HFFc6 (cell line): ENCODE results near the gene MADD. TPM values are rescaled to one million over a fixed set of nuclear protein-coding genes. Genes with fewer than 3 reads are reported as not detected.
"Not testable (repeated sequence)": the region's sequence is repeated elsewhere in the genome, so short reads cannot be mapped to it uniquely, and the experiment has no call there.

ENCODE experiments used
- DNase-seq: peaks from one replicate; pipeline ENCODE4 v3.0.0-alpha.2; 2018
- H3K27ac Mint-ChIP-seq: 2 replicates; pipeline ENCODE4 v1.8.0; 2020; ENCODE audit warnings: mild to moderate bottlenecking, mixed read lengths
- H3K27me3 Mint-ChIP-seq: 2 replicates; pipeline ENCODE4 v1.8.0; 2021; ENCODE audit warnings: mild to moderate bottlenecking, moderate library complexity, mixed read lengths; ENCODE audit not compliant: insufficient read depth
- H3K36me3 Mint-ChIP-seq: 2 replicates; pipeline ENCODE4 v1.8.0; 2021; ENCODE audit warnings: low read depth, mixed read lengths
- H3K4me1 Mint-ChIP-seq: 2 replicates; pipeline ENCODE4 v1.8.0; 2020; ENCODE audit warnings: low read depth, mixed read lengths
- H3K4me3 Mint-ChIP-seq: 2 replicates; pipeline ENCODE4 v1.8.0; 2020; ENCODE audit warnings: mild to moderate bottlenecking, moderate library complexity, mixed read lengths
- H3K9me3 Mint-ChIP-seq: 2 replicates; pipeline ENCODE4 v1.8.0; 2020; ENCODE audit warnings: mild to moderate bottlenecking, mixed read lengths
- total RNA-seq, 6 experiments: library from RNA; stranded (reverse); fragmentation: NEBNext Ultra II Directional; extraction: Animal tissue kit (Norgen Biotek cat#: 25700); gene quantifications; 2 replicates in 1 of 6; 3 replicates in 5 of 6; pipeline ENCODE4 v1.2.3, GENCODE V29; 2021
- TF ChIP-seq, protein P1 (sequence below): fragments of 200-600 bp; sonication (generic); IDR thresholded peaks from 2 replicates; pipeline ENCODE4 v1.5.0; 2021; ENCODE audit warnings: antibody characterized with exemption, mild to moderate bottlenecking

MADD gene
- total RNA-seq, 6 experiments from 2014 or later: 22.4 to 30.5 (median 25.2) TPM

DNA sequence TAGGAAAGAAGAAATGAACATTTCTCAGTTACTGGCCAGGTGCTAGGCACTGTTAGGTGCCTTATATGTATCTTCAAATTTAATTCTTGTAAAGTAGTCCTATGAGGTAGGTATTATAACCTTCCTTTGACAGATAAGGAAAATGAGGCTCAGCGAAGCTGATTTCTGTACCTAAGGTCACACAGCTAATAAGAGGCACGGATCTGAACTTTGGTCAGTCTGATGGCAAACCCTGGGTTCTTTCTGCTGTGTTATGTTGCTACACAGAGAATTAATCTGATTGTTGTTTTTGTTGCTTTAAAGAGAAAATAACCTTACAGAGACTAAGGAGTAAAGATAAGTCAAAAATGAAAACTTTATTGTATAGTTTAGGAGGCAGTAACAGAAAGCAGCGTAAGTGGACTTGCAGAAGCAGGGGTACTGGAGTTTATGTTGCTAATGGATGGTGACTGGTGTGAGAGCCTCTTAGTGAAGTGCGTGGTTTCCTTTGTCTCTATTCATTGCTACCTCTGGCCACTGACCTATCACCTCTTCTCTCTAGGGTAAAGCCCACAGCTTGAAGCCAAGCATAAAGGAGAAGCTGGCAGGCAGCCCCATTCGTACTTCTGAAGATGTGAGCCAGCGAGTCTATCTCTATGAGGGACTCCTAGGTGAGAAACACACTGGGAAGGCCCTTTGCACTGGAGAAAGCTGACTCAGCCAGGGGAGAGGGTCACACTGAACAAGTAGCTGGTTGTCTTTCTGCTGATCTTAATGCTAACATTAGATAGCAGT, 38.3 kb downstream of the MADD start:
- Mint-ChIP-seq H3K36me3 (peaks cover 32% of the 10 kb centered on the region), H3K9me3 (no peaks in the 10 kb centered on the region), H3K4me1 (peaks cover 12% of the 10 kb centered on the region; the same call in 1 of the 2 replicates), H3K27me3 (no peaks in the 10 kb centered on the region; the same call in 1 of the 2 replicates), H3K4me3 (no peak overlapping the region), H3K27ac (no peak overlapping the region)
- TF ChIP-seq, protein P1, sequence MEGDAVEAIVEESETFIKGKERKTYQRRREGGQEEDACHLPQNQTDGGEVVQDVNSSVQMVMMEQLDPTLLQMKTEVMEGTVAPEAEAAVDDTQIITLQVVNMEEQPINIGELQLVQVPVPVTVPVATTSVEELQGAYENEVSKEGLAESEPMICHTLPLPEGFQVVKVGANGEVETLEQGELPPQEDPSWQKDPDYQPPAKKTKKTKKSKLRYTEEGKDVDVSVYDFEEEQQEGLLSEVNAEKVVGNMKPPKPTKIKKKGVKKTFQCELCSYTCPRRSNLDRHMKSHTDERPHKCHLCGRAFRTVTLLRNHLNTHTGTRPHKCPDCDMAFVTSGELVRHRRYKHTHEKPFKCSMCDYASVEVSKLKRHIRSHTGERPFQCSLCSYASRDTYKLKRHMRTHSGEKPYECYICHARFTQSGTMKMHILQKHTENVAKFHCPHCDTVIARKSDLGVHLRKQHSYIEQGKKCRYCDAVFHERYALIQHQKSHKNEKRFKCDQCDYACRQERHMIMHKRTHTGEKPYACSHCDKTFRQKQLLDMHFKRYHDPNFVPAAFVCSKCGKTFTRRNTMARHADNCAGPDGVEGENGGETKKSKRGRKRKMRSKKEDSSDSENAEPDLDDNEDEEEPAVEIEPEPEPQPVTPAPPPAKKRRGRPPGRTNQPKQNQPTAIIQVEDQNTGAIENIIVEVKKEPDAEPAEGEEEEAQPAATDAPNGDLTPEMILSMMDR: no peak
- no peak for DNase-seq

DNA sequence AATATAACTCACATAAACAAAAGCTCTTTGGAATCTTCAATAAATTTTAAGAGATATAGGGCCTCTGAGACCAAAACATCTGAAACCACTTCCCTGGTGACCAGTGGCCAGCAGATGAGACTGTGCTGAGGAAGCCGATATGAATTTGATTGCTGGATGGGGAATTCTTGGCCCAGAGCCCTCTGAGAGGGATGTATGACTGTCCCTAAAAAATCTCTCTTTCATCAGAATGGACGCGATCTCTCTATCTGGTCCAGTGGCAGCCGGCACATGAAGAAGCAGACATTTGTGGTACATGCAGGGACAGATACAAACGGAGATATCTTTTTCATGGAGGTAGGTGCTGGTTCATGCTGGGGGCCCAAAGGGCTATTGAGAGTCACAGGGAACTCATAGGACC, 45.1 kb downstream of the MADD start:
- H3K4me3 Mint-ChIP-seq: no peak overlapping the region
- TF ChIP-seq, protein P1: no peak
- H3K4me1 Mint-ChIP-seq: peaks cover 11% of the 10 kb centered on the region
- peaks cover 22% of the 10 kb centered on the region for H3K36me3 Mint-ChIP-seq
- H3K9me3 Mint-ChIP-seq: no peaks in the 10 kb centered on the region
- no peaks in the 10 kb centered on the region; the same call in 1 of the 2 replicates for H3K27me3 Mint-ChIP-seq
- peak overlapping the region; percentile 30; the same call in 1 of the 2 replicates for H3K27ac Mint-ChIP-seq
- peak; percentile 3 for DNase-seq

DNA sequence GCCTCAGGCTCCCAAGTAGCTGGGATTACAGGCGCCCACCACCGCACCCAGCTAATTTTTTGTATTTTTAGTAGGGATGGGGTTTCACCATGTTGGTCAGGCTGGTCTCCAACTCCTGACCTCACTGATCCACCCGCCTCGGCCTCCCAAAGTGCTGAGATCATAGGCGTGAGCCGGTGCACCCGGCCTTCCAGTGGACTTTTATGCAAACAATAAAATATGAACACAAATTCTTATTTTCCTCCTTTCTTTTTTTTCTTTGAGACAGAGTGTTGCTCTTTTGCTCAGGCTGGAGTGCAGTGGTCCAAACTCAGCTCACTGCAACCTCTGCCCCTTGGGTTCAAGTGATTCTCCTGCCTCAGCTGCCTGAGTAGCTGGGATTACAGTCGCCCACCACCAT, 46.6 kb downstream of the MADD start:
- H3K27me3 Mint-ChIP-seq, H3K27ac Mint-ChIP-seq, DNase-seq, H3K9me3 Mint-ChIP-seq, H3K4me3 Mint-ChIP-seq: not testable (repeated sequence)
- Mint-ChIP-seq H3K36me3 (peaks cover 23% of the 10 kb centered on the region), H3K4me1 (peaks cover 11% of the 10 kb centered on the region)

DNA sequence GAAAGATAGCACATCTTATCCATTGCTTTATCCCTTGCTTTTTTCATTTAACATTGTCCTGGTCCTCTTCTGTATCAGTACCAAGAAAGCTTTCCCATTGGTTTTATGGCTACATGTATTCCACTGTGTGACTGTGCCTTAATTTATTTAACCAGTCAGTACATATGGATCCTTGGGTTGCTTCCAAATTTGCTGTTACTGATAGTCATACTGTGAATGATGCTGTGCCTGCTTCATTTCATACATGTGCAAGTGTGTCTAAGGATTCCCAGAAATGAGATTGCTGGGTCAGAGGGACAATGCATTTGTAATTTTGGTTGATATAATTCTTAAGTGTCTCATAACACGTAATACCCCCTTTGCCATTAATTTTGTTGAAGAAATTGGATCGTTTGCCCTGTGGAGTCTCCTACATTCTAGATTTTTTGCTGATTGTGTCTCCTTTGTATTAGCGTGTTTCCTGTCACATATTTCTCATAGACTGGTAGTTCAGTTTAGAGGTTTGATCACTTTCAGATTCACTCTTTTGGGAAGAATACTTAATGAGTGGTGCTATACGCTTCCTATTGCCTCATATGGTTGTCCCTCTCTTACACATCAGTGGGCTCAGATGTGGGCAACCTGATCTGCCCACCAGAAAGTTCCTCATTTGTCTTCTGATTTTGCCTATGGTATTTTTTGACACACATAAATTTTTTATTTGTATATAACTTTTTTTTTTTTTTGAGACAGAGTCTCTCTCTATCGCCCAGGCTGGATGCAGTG, 47.3 kb downstream of the MADD start:
- peaks cover 20% of the 10 kb centered on the region for H3K36me3 Mint-ChIP-seq
- H3K9me3 Mint-ChIP-seq: no peaks in the 10 kb centered on the region
- DNase-seq: no peak
- H3K4me1 Mint-ChIP-seq: peaks cover 11% of the 10 kb centered on the region
- no peaks in the 10 kb centered on the region; the same call in 1 of the 2 replicates for H3K27me3 Mint-ChIP-seq
- TF ChIP-seq, protein P1: no peak
- H3K27ac Mint-ChIP-seq: no peak overlapping the region
- no peak overlapping the region for H3K4me3 Mint-ChIP-seq

DNA sequence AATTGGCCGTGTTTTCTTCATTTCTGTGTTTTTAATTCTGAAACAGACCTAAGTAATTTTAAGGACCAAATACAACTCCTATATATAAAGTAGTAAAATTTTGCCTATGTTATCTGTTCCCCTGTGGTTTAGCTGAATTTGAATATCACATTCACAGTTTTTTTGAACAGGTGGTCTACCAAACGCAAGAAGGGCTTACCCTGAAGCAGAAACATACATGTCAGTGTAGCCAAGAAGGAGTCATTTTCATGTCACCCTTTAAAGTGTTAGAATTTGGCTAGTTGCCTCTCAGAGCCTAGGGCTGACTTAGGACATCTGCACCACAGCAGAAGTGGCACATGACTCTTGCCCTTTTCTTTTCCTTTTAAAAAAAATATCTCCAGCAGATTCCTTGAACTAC, 48.2 kb downstream of the MADD start:
- TF ChIP-seq, protein P1: no peak
- no peak overlapping the region for H3K4me3 Mint-ChIP-seq
- DNase-seq: no peak

DNA sequence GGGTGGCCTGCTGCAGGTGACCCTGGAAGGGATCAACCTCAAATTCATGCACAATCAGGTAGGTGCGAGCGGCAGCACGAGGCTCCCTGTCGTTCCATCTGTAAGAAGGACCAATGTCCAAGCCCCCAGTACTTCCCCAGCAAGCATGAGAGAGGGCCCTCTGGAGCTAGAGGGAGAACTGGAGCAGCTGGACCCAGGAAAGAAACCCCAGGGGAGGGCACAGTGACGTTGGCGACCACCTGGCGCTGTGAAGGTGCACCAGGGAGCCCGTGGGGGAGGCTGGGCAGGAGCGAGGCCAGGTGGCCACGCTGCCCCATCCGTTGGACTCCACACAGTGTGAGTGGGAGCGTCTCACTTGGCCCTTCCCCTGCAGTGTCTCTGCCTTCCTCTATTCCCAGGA, 54.6 kb downstream of the MADD start:
- Mint-ChIP-seq H3K27ac (no peak overlapping the region), H3K9me3 (no peaks in the 10 kb centered on the region), H3K27me3 (no peaks in the 10 kb centered on the region; the same call in 1 of the 2 replicates), H3K4me1 (peaks cover 5% of the 10 kb centered on the region; the same call in 1 of the 2 replicates), H3K4me3 (no peak overlapping the region), H3K36me3 (peaks cover 11% of the 10 kb centered on the region)
- DNase-seq: no peak
- TF ChIP-seq, protein P1: no peak

More for the DNA sequence above, 48.2 kb downstream of the MADD start:
- Mint-ChIP-seq H3K9me3 (no peaks in the 10 kb centered on the region), H3K4me1 (peaks cover 11% of the 10 kb centered on the region), H3K36me3 (peaks cover 20% of the 10 kb centered on the region), H3K27me3 (no peaks in the 10 kb centered on the region; the same call in 1 of the 2 replicates), H3K27ac (no peak overlapping the region)
